ENCODE results near the gene RXRA. TPM values are rescaled to one million over a fixed set of nuclear protein-coding genes. Genes with fewer than 3 reads are reported as not detected.

The RXRA gene
- total and polyA plus RNA-seq, 7 donors = 37.7 to 192 (median 139) TPM

- TF ChIP-seq CTCF (IDR thresholded peaks at IDR 0.05) = no peak
- ATAC-seq (no peak), DNase-seq (no peak)
- H3K27me3 ChIP-seq (ENCODE audit: insufficient read depth in 3 of 3, low read length in 2 of 3) = no peaks in the 10 kb centered on the region
- H3K9me3 ChIP-seq = no peaks in the 10 kb centered on the region
- no peaks in the 10 kb centered on the region for H3K4me1 ChIP-seq
- 79 to 82% (median 80%) methylated on average over 17 to 20 of the region's 20 CpGs for WGBS, 3 donors
- no peaks in the 10 kb centered on the region for H3K36me3 ChIP-seq (ENCODE audit: insufficient read depth in 1 of 2, low read depth in 1 of 2)
- no peak overlapping the region for H3K4me3 ChIP-seq
- H3K27ac ChIP-seq = no peak overlapping the region
- intact Hi-C loops (cut with DNase I) = no loop called here
These were observed 140.8 kb downstream of the RXRA start for GRCh38 chr9:134466869-134467616.

GRCh38 chr9:134468358-134468757 is 142.1 kb downstream of the RXRA start:
- H3K4me1 ChIP-seq = no peaks in the 10 kb centered on the region
- H3K36me3 ChIP-seq (ENCODE audit: insufficient read depth in 1 of 2, low read depth in 1 of 2) = no peaks in the 10 kb centered on the region
- intact Hi-C loops (cut with DNase I) = no loop called here
- H3K27me3 ChIP-seq (ENCODE audit: insufficient read depth in 3 of 3, low read length in 2 of 3) = no peaks in the 10 kb centered on the region
- no peak for TF ChIP-seq CTCF (IDR thresholded peaks at IDR 0.05)
- H3K4me3 ChIP-seq = no peak overlapping the region
- 82 to 91% (median 89%) methylated on average over 9 of the region's 9 CpGs for WGBS, 3 donors
- no peaks in the 10 kb centered on the region for H3K9me3 ChIP-seq
- no peak for ATAC-seq
- H3K27ac ChIP-seq = no peak overlapping the region
- no peak for DNase-seq

- no peak for ATAC-seq
- no peak for DNase-seq
- no peak overlapping the region for H3K27ac ChIP-seq
- no peaks in the 10 kb centered on the region for H3K27me3 ChIP-seq (ENCODE audit: insufficient read depth in 3 of 3, low read length in 2 of 3)
- no peaks in the 10 kb centered on the region for H3K36me3 ChIP-seq (ENCODE audit: insufficient read depth in 1 of 2, low read depth in 1 of 2)
- TF ChIP-seq CTCF (IDR thresholded peaks at IDR 0.05) = no peak
- WGBS, 3 donors = 56 to 62% (median 59%) methylated on average over 20 to 22 of the region's 22 CpGs
- H3K4me3 ChIP-seq = no peak overlapping the region
- intact Hi-C loops (cut with DNase I) = no loop called here
- H3K9me3 ChIP-seq = no peaks in the 10 kb centered on the region
- H3K4me1 ChIP-seq = no peaks in the 10 kb centered on the region
These were observed 143.0 kb downstream of the RXRA start for GRCh38 chr9:134469041-134469875.

GRCh38 chr9:134472256-134472655 is 146.0 kb downstream of the RXRA start:
- no peaks in the 10 kb centered on the region for H3K9me3 ChIP-seq
- H3K4me3 ChIP-seq = no peak overlapping the region
- no peaks in the 10 kb centered on the region for H3K4me1 ChIP-seq
- H3K36me3 ChIP-seq (ENCODE audit: insufficient read depth in 1 of 2, low read depth in 1 of 2) = no peaks in the 10 kb centered on the region
- TF ChIP-seq CTCF (IDR thresholded peaks at IDR 0.05) = no peak
- no peak for DNase-seq
- H3K27me3 ChIP-seq (ENCODE audit: insufficient read depth in 3 of 3, low read length in 2 of 3) = no peaks in the 10 kb centered on the region
- intact Hi-C loops (cut with DNase I) = loop anchor here in 1 of 2 donors (10.0 kb wide), 1 partner anchor 163 kb away; no protein-coding TSS in a partner anchor
- no peak overlapping the region for H3K27ac ChIP-seq
- no peak for ATAC-seq
- 78 to 86% (median 79%) methylated on average over 6 of the region's 6 CpGs for WGBS, 3 donors

All from psoas muscle (tissue), 8 donors.